Measurements from ENCODE around the gene MRPL12.

The MRPL12 gene

DNA sequence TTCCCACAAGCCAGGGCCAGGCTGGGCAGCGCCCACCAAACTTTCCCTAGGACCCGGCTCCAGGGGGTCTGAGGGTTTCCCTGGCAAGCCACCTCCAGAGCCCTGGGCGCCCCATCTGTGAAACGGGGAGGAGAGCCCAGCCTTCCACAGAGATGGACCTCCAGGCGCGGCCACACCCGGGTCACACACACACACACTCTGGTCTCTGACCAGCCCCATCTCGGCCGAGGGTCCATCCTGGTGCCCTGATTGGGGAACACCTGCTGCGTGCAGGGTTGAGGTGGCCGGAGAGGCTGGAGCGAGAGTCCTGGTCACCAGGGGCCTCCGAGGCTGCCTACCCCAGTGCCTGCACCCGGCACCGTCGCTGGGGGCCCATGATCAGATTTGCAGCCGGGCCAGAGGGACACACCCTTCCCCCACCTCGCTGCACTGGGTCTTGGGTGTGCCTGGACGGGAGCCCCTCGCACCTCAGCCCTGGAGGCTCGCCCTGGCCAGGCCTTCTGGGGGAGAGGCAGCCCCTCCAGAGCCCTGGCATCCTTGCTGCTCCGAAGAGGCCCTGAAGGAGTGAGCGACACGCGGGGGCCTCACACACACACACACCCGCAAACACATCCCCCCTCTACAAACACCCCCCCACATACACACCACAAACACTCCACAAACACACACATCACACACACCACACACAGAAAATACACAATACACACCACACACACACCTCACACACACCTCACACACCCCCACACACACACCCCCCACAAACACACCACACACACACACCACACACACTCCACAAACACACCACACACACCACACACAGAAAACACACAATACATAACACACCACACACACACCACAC is 38.7 kb downstream of the MRPL12 start:
- H3K27me3 ChIP-seq (replicated peaks in 2 of 5; ENCODE audit: control insufficient read depth in 4 of 5, insufficient read depth in 5 of 5, low read length in 4 of 5): peaks cover 0 to 18% (median 2%) of the 10 kb centered on the region in 5 experiments
- DNase-seq: peak; percentile 28 to 78 (median 50)
- H3K9me3 ChIP-seq (ENCODE audit: control extremely low read depth in 1 of 5, control insufficient read depth in 4 of 5, insufficient read depth in 2 of 5, low read depth in 1 of 5, low read length in 4 of 5): no peaks in the 10 kb centered on the region
- no peak overlapping the region for H3K4me3 ChIP-seq (ENCODE audit: control insufficient read depth in 1 of 7, extremely low read depth in 1 of 7, insufficient read depth in 4 of 7, low read depth in 2 of 7, low read length in 6 of 7)
- WGBS (ENCODE audit: insufficient coverage): 79% methylated on average over 15 of the region's 26 CpGs
- no peaks in the 10 kb centered on the region for H3K36me3 ChIP-seq (ENCODE audit: control insufficient read depth in 4 of 4, insufficient read depth in 4 of 4, low read length in 3 of 4)
- peaks cover 0 to 9% (median 4%) of the 10 kb centered on the region in 4 experiments for H3K4me1 ChIP-seq (ENCODE audit: control extremely low read depth in 1 of 4, control insufficient read depth in 4 of 4, insufficient read depth in 4 of 4, low read length in 3 of 4)
- ChIA-PET POLR2A (no interaction called here), CTCF (no interaction called here)
- no peak overlapping the region for H3K27ac ChIP-seq (ENCODE audit: insufficient read depth in 1 of 2, low read depth in 1 of 2, low read length in 2 of 2, poor library complexity in 1 of 2, severe bottlenecking in 2 of 2)

All from common myeloid progenitor, CD34-positive (primary cell).